HepG2 (cell line): ENCODE results near the gene ADARB1. TPM values are rescaled to one million over a fixed set of nuclear protein-coding genes. Genes with fewer than 3 reads are reported as not detected.

Source experiments
- CBFB ChIP-seq: sonication (generic); formaldehyde crosslinking; IDR thresholded peaks from 2 replicates; pipeline ENCODE4 v1.4.0; 2020; ENCODE audit warnings: missing genetic modification reagents
- EHMT2 ChIP-seq: fragments of 200-600 bp; sonication (generic); IDR thresholded peaks from 2 replicates; pipeline ENCODE4 v1.7.0; 2017; ENCODE audit warnings: antibody characterized with exemption, low read depth, low read length, borderline replicate concordance
- ELF4 ChIP-seq: sonication (generic); formaldehyde crosslinking; IDR thresholded peaks from 2 replicates; pipeline ENCODE4 v1.5.0; 2020; ENCODE audit warnings: missing genetic modification reagents, mild to moderate bottlenecking, moderate library complexity, borderline replicate concordance
- EP300 ChIP-seq, 3 experiments: sonication (generic) in 1 of 3; formaldehyde crosslinking in 1 of 3; IDR thresholded peaks; 2 replicates each; pipeline versions ENCODE4 v1.5.1 to v1.6.1; 2011 to 2020; ENCODE audit warnings: low read depth in 2 of 3, low read length in 2 of 3, borderline replicate concordance in 1 of 3, improper control_type of control experiment in 1 of 3, mild to moderate bottlenecking in 1 of 3, missing genetic modification reagents in 1 of 3, moderate library complexity in 1 of 3
- FOXA3 ChIP-seq: IDR thresholded peaks from 2 replicates; pipeline ENCODE4 v1.6.1; 2016; ENCODE audit warnings: missing genetic modification reagents, missing compliant biosample characterization
- FOXC1 ChIP-seq: sonication (generic); formaldehyde crosslinking; IDR thresholded peaks from 2 replicates; pipeline ENCODE4 v1.8.0; 2022; ENCODE audit warnings: mild to moderate bottlenecking, missing genetic modification reagents, borderline replicate concordance
- GABPA ChIP-seq, 2 experiments: IDR thresholded peaks; 2 replicates each; pipeline ENCODE4 v1.6.1; 2011 to 2016; ENCODE audit warnings: low read depth in 2 of 2, low read length in 1 of 2, missing biosample characterization in 1 of 2, missing genetic modification characterization in 1 of 2
- KAT7 ChIP-seq: IDR thresholded peaks from 2 replicates; pipeline ENCODE4 v1.6.1; 2018; ENCODE audit warnings: borderline replicate concordance, missing compliant biosample characterization
- KDM5A ChIP-seq: fragments of 200-600 bp; sonication (generic); IDR thresholded peaks from 2 replicates; pipeline ENCODE4 v1.7.0; 2018; ENCODE audit warnings: antibody characterized with exemption, mild to moderate bottlenecking, low read length, borderline replicate concordance
- MED8 ChIP-seq: sonication (generic); formaldehyde crosslinking; IDR thresholded peaks from 2 replicates; pipeline ENCODE4 v1.8.1; 2023; ENCODE audit warnings: mild to moderate bottlenecking, missing genetic modification reagents; ENCODE audit not compliant: insufficient replicate concordance
- RBAK ChIP-seq: sonication (generic); formaldehyde crosslinking; IDR thresholded peaks from 2 replicates; pipeline ENCODE4 v1.5.1; 2020; ENCODE audit warnings: mild to moderate bottlenecking, missing genetic modification reagents
- SOX5 ChIP-seq: IDR thresholded peaks from 2 replicates; pipeline ENCODE4 v1.6.1; 2016; ENCODE audit warnings: borderline replicate concordance
- TCF7 ChIP-seq: sonication (generic); IDR thresholded peaks from 2 replicates; pipeline ENCODE4 v1.6.1; 2016; ENCODE audit warnings: antibody characterized with exemption, low read depth
- ZBTB7B ChIP-seq: sonication (generic); formaldehyde crosslinking; IDR thresholded peaks from 2 replicates; pipeline ENCODE4 v1.4.0; 2020; ENCODE audit warnings: missing genetic modification reagents
- ZKSCAN8 ChIP-seq: IDR thresholded peaks from 2 replicates; pipeline ENCODE4 v1.6.1; 2016; ENCODE audit warnings: borderline replicate concordance, missing genetic modification reagents, missing compliant biosample characterization
- ZNF790 ChIP-seq: sonication (generic); formaldehyde crosslinking; IDR thresholded peaks from 2 replicates; pipeline ENCODE4 v1.8.0; 2022; ENCODE audit warnings: missing genetic modification reagents, mild to moderate bottlenecking, borderline replicate concordance
- ZNF891 ChIP-seq: sonication (generic); formaldehyde crosslinking; IDR thresholded peaks from 2 replicates; pipeline ENCODE4 v1.5.0; 2020; ENCODE audit warnings: mild to moderate bottlenecking, missing genetic modification reagents
- polyA plus RNA-seq, 8 experiments: library from polyadenylated mRNA; depleted of rRNA in 3 of 8; stranded (reverse) in 7 of 8; unstranded in 1 of 8; fragments of >200 nt; fragmentation: Illumina TruSeq in 4 of 8; extraction: Trizol in 4 of 8; gene quantifications; 2 replicates each; pipeline versions ENCODE4 v1.2.1 to v1.2.3, GENCODE V29; 2011 to 2016; ENCODE audit warnings: low read depth in 4 of 8, missing spikeins in 1 of 8, mixed read lengths in 1 of 8; ENCODE audit not compliant: insufficient read depth in 1 of 8
- total RNA-seq, 5 experiments: library from RNA; depleted of rRNA; stranded (reverse); fragments of >200 nt; fragmentation: Illumina TruSeq; extraction: Trizol; gene quantifications; 2 replicates each; pipeline ENCODE4 v1.2.3, GENCODE V29; 2016; ENCODE audit warnings: low read depth in 1 of 5
- TF ChIP-seq, protein P1 (sequence below): sonication (generic); formaldehyde crosslinking; IDR thresholded peaks from 2 replicates; pipeline ENCODE4 v1.5.1; 2020; ENCODE audit warnings: missing genetic modification reagents, mild to moderate bottlenecking, borderline replicate concordance
- TF ChIP-seq, protein P2 (sequence below): sonication (generic); formaldehyde crosslinking; IDR thresholded peaks from 2 replicates; pipeline ENCODE4 v1.4.0; 2020; ENCODE audit warnings: missing genetic modification reagents
- TF ChIP-seq, protein P3 (sequence below): sonication (generic); formaldehyde crosslinking; IDR thresholded peaks from 2 replicates; pipeline ENCODE4 v1.8.0; 2022; ENCODE audit warnings: mild to moderate bottlenecking, missing genetic modification reagents; ENCODE audit not compliant: insufficient replicate concordance
- TF ChIP-seq, protein P4 (sequence below): sonication (generic); IDR thresholded peaks from 2 replicates; pipeline ENCODE4 v1.6.1; 2016; ENCODE audit warnings: low read depth, borderline replicate concordance
- TF ChIP-seq, protein P5 (sequence below): sonication (generic); formaldehyde crosslinking; IDR thresholded peaks from 2 replicates; pipeline ENCODE4 v1.5.0; 2020; ENCODE audit warnings: missing genetic modification reagents, mild to moderate bottlenecking, borderline replicate concordance

The ADARB1 gene
- total and polyA plus RNA-seq, 2 of the 13 experiments (the other 11 are each of a cell fraction or from before 2014, with no cell fraction given), result 6.6 to 10.0 TPM

DNA sequence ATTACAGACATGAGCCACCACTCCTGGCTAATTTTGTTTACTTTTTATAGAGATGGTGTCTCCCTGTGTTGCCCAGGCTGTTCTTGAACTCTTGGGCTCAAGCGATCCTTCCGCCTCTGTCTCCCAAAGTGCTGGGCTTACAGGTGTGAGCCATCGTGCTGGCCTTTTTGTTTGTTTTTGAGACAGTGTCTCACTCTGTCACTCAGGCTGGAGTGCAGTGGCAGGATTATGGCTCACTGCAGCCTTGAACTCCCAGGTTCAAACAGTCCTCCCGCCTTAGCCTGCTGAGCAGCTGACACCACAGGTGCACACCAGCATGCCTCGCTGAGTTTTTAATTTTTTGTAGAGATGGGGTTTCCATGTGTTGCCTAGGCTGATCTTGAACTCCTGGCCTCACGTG is 49.1 kb downstream of the ADARB1 start (continued):
- TF ChIP-seq ZNF891 (CRISPR knock-in tag) (no peak), RBAK (CRISPR knock-in tag) (no peak), KAT7 (CRISPR knock-in tag) (no peak), ZBTB7B (no peak), GABPA (IDR thresholded peaks at IDR 0.05; ENCODE audit: low read depth, low read length) (no peak), GABPA (CRISPR knock-in tag; IDR thresholded peaks at IDR 0.05; ENCODE audit: low read depth) (no peak), ZNF790 (CRISPR knock-in tag) (no peak), FOXC1 (CRISPR knock-in tag) (no peak), FOXA3 (CRISPR knock-in tag) (peak; percentile 58; the same call in 1 of the 2 replicates), EP300 (IDR thresholded peaks at IDR 0.05; ENCODE audit: low read depth in 2 of 2, low read length in 2 of 2) (no peak; a peak in 1 of 4 replicates), EP300 (CRISPR knock-in tag; IDR thresholded peaks at IDR 0.05; ENCODE audit: borderline replicate concordance) (no peak), TCF7 (peak; percentile 32; the same call in 1 of the 2 replicates), KDM5A (no peak), EHMT2 (no peak), MED8 (no peak), ELF4 (no peak), ZKSCAN8 (peak; percentile 22; the same call in 1 of the 2 replicates), CBFB (CRISPR knock-in tag) (no peak), SOX5 (CRISPR knock-in tag) (peak; percentile 18; the same call in 1 of the 2 replicates)
- TF ChIP-seq, protein P1, sequence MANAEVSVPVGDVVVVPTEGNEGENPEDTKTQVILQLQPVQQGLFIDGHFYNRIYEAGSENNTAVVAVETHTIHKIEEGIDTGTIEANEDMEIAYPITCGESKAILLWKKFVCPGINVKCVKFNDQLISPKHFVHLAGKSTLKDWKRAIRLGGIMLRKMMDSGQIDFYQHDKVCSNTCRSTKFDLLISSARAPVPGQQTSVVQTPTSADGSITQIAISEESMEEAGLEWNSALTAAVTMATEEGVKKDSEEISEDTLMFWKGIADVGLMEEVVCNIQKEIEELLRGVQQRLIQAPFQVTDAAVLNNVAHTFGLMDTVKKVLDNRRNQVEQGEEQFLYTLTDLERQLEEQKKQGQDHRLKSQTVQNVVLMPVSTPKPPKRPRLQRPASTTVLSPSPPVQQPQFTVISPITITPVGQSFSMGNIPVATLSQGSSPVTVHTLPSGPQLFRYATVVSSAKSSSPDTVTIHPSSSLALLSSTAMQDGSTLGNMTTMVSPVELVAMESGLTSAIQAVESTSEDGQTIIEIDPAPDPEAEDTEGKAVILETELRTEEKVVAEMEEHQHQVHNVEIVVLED (CRISPR knock-in tag), result no peak
- TF ChIP-seq, protein P2, sequence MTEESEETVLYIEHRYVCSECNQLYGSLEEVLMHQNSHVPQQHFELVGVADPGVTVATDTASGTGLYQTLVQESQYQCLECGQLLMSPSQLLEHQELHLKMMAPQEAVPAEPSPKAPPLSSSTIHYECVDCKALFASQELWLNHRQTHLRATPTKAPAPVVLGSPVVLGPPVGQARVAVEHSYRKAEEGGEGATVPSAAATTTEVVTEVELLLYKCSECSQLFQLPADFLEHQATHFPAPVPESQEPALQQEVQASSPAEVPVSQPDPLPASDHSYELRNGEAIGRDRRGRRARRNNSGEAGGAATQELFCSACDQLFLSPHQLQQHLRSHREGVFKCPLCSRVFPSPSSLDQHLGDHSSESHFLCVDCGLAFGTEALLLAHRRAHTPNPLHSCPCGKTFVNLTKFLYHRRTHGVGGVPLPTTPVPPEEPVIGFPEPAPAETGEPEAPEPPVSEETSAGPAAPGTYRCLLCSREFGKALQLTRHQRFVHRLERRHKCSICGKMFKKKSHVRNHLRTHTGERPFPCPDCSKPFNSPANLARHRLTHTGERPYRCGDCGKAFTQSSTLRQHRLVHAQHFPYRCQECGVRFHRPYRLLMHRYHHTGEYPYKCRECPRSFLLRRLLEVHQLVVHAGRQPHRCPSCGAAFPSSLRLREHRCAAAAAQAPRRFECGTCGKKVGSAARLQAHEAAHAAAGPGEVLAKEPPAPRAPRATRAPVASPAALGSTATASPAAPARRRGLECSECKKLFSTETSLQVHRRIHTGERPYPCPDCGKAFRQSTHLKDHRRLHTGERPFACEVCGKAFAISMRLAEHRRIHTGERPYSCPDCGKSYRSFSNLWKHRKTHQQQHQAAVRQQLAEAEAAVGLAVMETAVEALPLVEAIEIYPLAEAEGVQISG (CRISPR knock-in tag), result no peak
- TF ChIP-seq, protein P3, sequence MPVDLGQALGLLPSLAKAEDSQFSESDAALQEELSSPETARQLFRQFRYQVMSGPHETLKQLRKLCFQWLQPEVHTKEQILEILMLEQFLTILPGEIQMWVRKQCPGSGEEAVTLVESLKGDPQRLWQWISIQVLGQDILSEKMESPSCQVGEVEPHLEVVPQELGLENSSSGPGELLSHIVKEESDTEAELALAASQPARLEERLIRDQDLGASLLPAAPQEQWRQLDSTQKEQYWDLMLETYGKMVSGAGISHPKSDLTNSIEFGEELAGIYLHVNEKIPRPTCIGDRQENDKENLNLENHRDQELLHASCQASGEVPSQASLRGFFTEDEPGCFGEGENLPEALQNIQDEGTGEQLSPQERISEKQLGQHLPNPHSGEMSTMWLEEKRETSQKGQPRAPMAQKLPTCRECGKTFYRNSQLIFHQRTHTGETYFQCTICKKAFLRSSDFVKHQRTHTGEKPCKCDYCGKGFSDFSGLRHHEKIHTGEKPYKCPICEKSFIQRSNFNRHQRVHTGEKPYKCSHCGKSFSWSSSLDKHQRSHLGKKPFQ (CRISPR knock-in tag), result peak; percentile 96
- TF ChIP-seq, protein P4, sequence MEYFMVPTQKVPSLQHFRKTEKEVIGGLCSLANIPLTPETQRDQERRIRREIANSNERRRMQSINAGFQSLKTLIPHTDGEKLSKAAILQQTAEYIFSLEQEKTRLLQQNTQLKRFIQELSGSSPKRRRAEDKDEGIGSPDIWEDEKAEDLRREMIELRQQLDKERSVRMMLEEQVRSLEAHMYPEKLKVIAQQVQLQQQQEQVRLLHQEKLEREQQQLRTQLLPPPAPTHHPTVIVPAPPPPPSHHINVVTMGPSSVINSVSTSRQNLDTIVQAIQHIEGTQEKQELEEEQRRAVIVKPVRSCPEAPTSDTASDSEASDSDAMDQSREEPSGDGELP, result peak; percentile 65; the same call in 1 of the 2 replicates
- TF ChIP-seq, protein P5, sequence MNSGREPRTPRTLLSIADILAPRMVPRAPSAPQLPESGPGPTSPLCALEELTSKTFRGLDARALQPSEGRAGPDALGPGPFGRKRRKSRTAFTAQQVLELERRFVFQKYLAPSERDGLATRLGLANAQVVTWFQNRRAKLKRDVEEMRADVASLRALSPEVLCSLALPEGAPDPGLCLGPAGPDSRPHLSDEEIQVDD (CRISPR knock-in tag), result no peak
